C4-2B (cell line): ENCODE data around the gene TMEM51.

Source experiments
- CTCF ChIP-seq: fragments of 450-650 bp; conservative IDR thresholded peaks from 2 replicates; pipeline ENCODE4 v1.5.1; 2017; ENCODE audit warnings: mild to moderate bottlenecking
- ZFX ChIP-seq: fragments of 450-650 bp; IDR thresholded peaks from 2 replicates; pipeline ENCODE4 v1.6.1; 2017

DNA sequence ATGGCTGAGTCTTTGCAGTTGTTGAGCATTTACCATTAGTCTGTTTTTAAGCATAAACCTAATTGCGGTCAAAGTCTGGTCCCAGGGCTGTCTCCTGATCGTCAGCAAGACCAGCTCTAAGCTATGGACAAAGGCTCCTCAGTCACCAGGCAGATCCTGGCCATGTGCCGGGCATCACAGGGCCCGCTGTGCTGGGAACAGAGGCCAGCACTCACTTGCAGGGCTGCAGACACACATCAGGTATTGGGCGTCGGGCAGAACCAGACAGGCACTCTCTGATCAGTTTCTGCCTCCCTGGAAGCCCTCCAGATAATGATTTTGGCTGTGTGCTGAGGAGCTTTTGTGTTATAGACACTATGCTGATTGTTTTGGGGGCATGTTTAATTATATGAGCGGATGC lies 26.6 kb downstream of the TMEM51 start:
- TF ChIP-seq CTCF: no peak
- no peak for TF ChIP-seq ZFX
